ENCODE data around the gene EML1.

EML1 gene

GRCh38 chr14:99779751-99780150, 13.5 kb upstream of the EML1 start:
- DNase-seq (ENCODE audit: low spot score), result no peak

GRCh38 chr14:99780690-99781089, 12.5 kb upstream of the EML1 start:
- DNase-seq (ENCODE audit: low spot score), result no peak

- no peak for DNase-seq (ENCODE audit: low spot score)
Observed at GRCh38 chr14:99781091-99781490, 12.1 kb upstream of the EML1 start.

- no peak for DNase-seq (ENCODE audit: low spot score)
Observed at GRCh38 chr14:99781853-99782610, 11.2 kb upstream of the EML1 start.

GRCh38 chr14:99784508-99784907, 8.7 kb upstream of the EML1 start:
- DNase-seq (ENCODE audit: low spot score), result no peak

- no peak for DNase-seq (ENCODE audit: low spot score)
Observed at GRCh38 chr14:99785426-99785825, 7.8 kb upstream of the EML1 start.

GRCh38 chr14:99786511-99786989, 6.7 kb upstream of the EML1 start:
- no peak for DNase-seq (ENCODE audit: low spot score)

GRCh38 chr14:99788713-99789112, 4.5 kb upstream of the EML1 start:
- no peak for DNase-seq (ENCODE audit: low spot score)

GRCh38 chr14:99789581-99789980, 3.6 kb upstream of the EML1 start:
- no peak for DNase-seq (ENCODE audit: low spot score)

- no peak for DNase-seq (ENCODE audit: low spot score)
Observed at GRCh38 chr14:99790201-99790977, 2.8 kb upstream of the EML1 start.

GRCh38 chr14:99790978-99791376, 2.2 kb upstream of the EML1 start:
- DNase-seq (ENCODE audit: low spot score), result no peak

- DNase-seq (ENCODE audit: low spot score), result no peak
Observed at GRCh38 chr14:99791476-99792209, 1.6 kb upstream of the EML1 start.

- no peak for DNase-seq (ENCODE audit: low spot score)
Observed at GRCh38 chr14:99792210-99792535, 1.0 kb upstream of the EML1 start.

GRCh38 chr14:99792551-99793212, 531 bp upstream of the EML1 start:
- DNase-seq (ENCODE audit: low spot score), result no peak

GRCh38 chr14:99794151-99794780, 1.1 kb downstream of the EML1 start:
- no peak for DNase-seq (ENCODE audit: low spot score)

GRCh38 chr14:99795046-99795445, 1.8 kb downstream of the EML1 start:
- DNase-seq (ENCODE audit: low spot score), result no peak

GRCh38 chr14:99797231-99797630, 4.0 kb downstream of the EML1 start:
- DNase-seq (ENCODE audit: low spot score), result no peak

GRCh38 chr14:99800781-99801180, 7.6 kb downstream of the EML1 start:
- no peak for DNase-seq (ENCODE audit: low spot score)

GRCh38 chr14:99802301-99803105, 9.3 kb downstream of the EML1 start:
- DNase-seq (ENCODE audit: low spot score), result no peak

GRCh38 chr14:99803106-99803775, 10.0 kb downstream of the EML1 start:
- DNase-seq (ENCODE audit: low spot score), result no peak

Measured in hematopoietic multipotent progenitor cell treated with erythropoietin and hydrocortisone succinate and interleukin-3 and kit ligand, for 17 days (in vitro differentiated cells).